H9 (cell line): Measurements from ENCODE around the gene CDK14. TPM values are rescaled to one million over a fixed set of nuclear protein-coding genes. Genes with fewer than 3 reads are reported as not detected.

Experiments
- DNase-seq: peaks from one replicate; pipeline ENCODE4 v3.0.0-alpha.2; 2017
- H2AFZ ChIP-seq: one replicate; pipeline ENCODE4 v1.6.1; 2013; ENCODE audit warnings: mild to moderate bottlenecking, low read length, control low read depth, moderate library complexity
- H2AK5ac ChIP-seq: 2 replicates; pipeline ENCODE4 v1.6.1; 2013; ENCODE audit warnings: low read length, control low read depth, mixed read lengths; ENCODE audit not compliant: insufficient read length
- H2BK120ac ChIP-seq: one replicate; pipeline ENCODE4 v1.6.1; 2013; ENCODE audit warnings: low read depth, mild to moderate bottlenecking, low read length, control low read depth, inconsistent platforms; ENCODE audit not compliant: poor library complexity, severe bottlenecking
- H2BK12ac ChIP-seq: 2 replicates; pipeline ENCODE4 v1.6.1; 2013; ENCODE audit warnings: low read length, control low read depth, mixed read lengths, low read depth; ENCODE audit not compliant: insufficient read length
- H2BK15ac ChIP-seq: 2 replicates; pipeline ENCODE4 v1.6.1; 2013; ENCODE audit warnings: low read depth, low read length, control low read depth
- H2BK20ac ChIP-seq: one replicate; pipeline ENCODE4 v1.6.1; 2013; ENCODE audit warnings: low read depth, mild to moderate bottlenecking, low read length, control low read depth, inconsistent platforms; ENCODE audit not compliant: poor library complexity, severe bottlenecking
- H2BK5ac ChIP-seq: 2 replicates; pipeline ENCODE4 v1.6.1; 2013; ENCODE audit warnings: low read length, control low read depth, mixed read lengths; ENCODE audit not compliant: insufficient read length
- H3K14ac ChIP-seq: 2 replicates; pipeline ENCODE4 v1.6.1; 2013; ENCODE audit warnings: low read length, control low read depth; ENCODE audit not compliant: insufficient read depth
- H3K18ac ChIP-seq: 2 replicates; pipeline ENCODE4 v1.6.1; 2013; ENCODE audit warnings: low read depth, mild to moderate bottlenecking, mixed read lengths, low read length, control low read depth; ENCODE audit not compliant: insufficient read length
- H3K23ac ChIP-seq: 2 replicates; pipeline ENCODE4 v1.6.1; 2013; ENCODE audit warnings: low read length, control low read depth, mixed read lengths, low read depth; ENCODE audit not compliant: insufficient read length
- H3K23me2 ChIP-seq: 2 replicates; pipeline ENCODE4 v1.6.1; 2013; ENCODE audit warnings: low read depth, mild to moderate bottlenecking, mixed read lengths, low read length, control low read depth; ENCODE audit not compliant: insufficient read length, poor library complexity, severe bottlenecking
- H3K27ac ChIP-seq: 2 replicates; pipeline ENCODE4 v1.5.1; 2013; ENCODE audit warnings: low read length, control low read depth, mixed read lengths, low read depth; ENCODE audit not compliant: insufficient read length
- H3K27me3 ChIP-seq: 2 replicates; pipeline ENCODE4 v1.6.1; 2013; ENCODE audit warnings: low read length, control low read depth, inconsistent platforms; ENCODE audit not compliant: insufficient read depth
- H3K4ac ChIP-seq: 2 replicates; pipeline ENCODE4 v1.6.1; 2013; ENCODE audit warnings: low read depth, mild to moderate bottlenecking, control low read depth, inconsistent platforms, low read length, moderate library complexity
- H3K4me1 ChIP-seq: 2 replicates; pipeline ENCODE4 v1.6.1; 2013; ENCODE audit warnings: low read length, control low read depth, inconsistent platforms; ENCODE audit not compliant: insufficient read depth
- H3K4me2 ChIP-seq: 2 replicates; pipeline ENCODE4 v1.6.1; 2013; ENCODE audit warnings: low read length, control low read depth, mixed read lengths; ENCODE audit not compliant: insufficient read length, insufficient read depth
- H3K56ac ChIP-seq: 2 replicates; pipeline ENCODE4 v1.6.1; 2013; ENCODE audit warnings: low read depth, mild to moderate bottlenecking, mixed read lengths, low read length, control low read depth; ENCODE audit not compliant: insufficient read length
- H3K79me1 ChIP-seq: 2 replicates; pipeline ENCODE4 v1.6.1; 2013; ENCODE audit warnings: low read depth, mild to moderate bottlenecking, moderate library complexity, low read length, control low read depth, inconsistent platforms; ENCODE audit not compliant: insufficient read depth, poor library complexity, severe bottlenecking
- H3K79me2 ChIP-seq: 2 replicates; pipeline ENCODE4 v1.6.1; 2013; ENCODE audit warnings: low read length, control low read depth, inconsistent platforms; ENCODE audit not compliant: insufficient read depth
- H3K9ac ChIP-seq: 2 replicates; pipeline ENCODE4 v1.6.1; 2013; ENCODE audit warnings: low read length, control low read depth, mixed read lengths; ENCODE audit not compliant: insufficient read length; ENCODE audit errors: extremely low read depth
- H3K9me3 ChIP-seq: one replicate; pipeline ENCODE4 v1.6.1; 2013; ENCODE audit warnings: low read depth, low read length, inconsistent platforms; ENCODE audit not compliant: control insufficient read depth
- H3T11ph ChIP-seq: one replicate; pipeline ENCODE4 v1.6.1; 2013; ENCODE audit warnings: mild to moderate bottlenecking, low read length, control low read depth, inconsistent platforms
- H4K20me1 ChIP-seq: one replicate; pipeline ENCODE4 v1.6.1; 2013; ENCODE audit not compliant: control insufficient read depth, insufficient read length, insufficient read depth
- H4K5ac ChIP-seq: 2 replicates; pipeline ENCODE4 v1.6.1; 2013; ENCODE audit warnings: low read depth, mild to moderate bottlenecking, mixed read lengths, low read length, control low read depth; ENCODE audit not compliant: insufficient read length
- H4K8ac ChIP-seq: replicated peaks from 2 replicates; pipeline ENCODE4 v1.6.1; 2013; ENCODE audit warnings: low read length, control low read depth, mixed read lengths, low read depth; ENCODE audit not compliant: insufficient read length
- H4K91ac ChIP-seq: 2 replicates; pipeline ENCODE4 v1.6.1; 2013; ENCODE audit warnings: low read depth, mild to moderate bottlenecking, moderate library complexity, mixed read lengths, low read length, control low read depth; ENCODE audit not compliant: insufficient read length
- H3K27ac Mint-ChIP-seq, 3 experiments: 2 replicates in 2 of 3; 3 replicates in 1 of 3; pipeline ENCODE4 v1.8.0; 2020 to 2021; ENCODE audit warnings: mixed read lengths in 3 of 3, mild to moderate bottlenecking in 1 of 3, moderate library complexity in 1 of 3
- H3K27me3 Mint-ChIP-seq: 2 replicates; pipeline ENCODE4 v1.8.0; 2021; ENCODE audit warnings: low read depth, mild to moderate bottlenecking, moderate library complexity, mixed read lengths
- H3K36me3 Mint-ChIP-seq, 3 experiments: 2 replicates in 2 of 3; 3 replicates in 1 of 3; pipeline ENCODE4 v1.8.0; 2020 to 2021; ENCODE audit warnings: low read depth in 3 of 3, mixed read lengths in 3 of 3; ENCODE audit not compliant: insufficient read depth in 1 of 3
- H3K4me1 Mint-ChIP-seq, 2 experiments: 2 replicates each; pipeline ENCODE4 v1.8.0; 2020; ENCODE audit warnings: mixed read lengths in 2 of 2
- H3K4me3 Mint-ChIP-seq, 2 experiments: 2 replicates in 1 of 2; 3 replicates in 1 of 2; pipeline ENCODE4 v1.8.0; 2020 to 2021; ENCODE audit warnings: mild to moderate bottlenecking in 2 of 2, mixed read lengths in 2 of 2, moderate library complexity in 1 of 2
- H3K9me3 Mint-ChIP-seq, 2 experiments: 2 replicates in 1 of 2; 3 replicates in 1 of 2; pipeline ENCODE4 v1.8.0; 2020; ENCODE audit warnings: mild to moderate bottlenecking in 2 of 2, mixed read lengths in 2 of 2, moderate library complexity in 1 of 2
- WGBS: extraction: QIAGEN DNeasy Blood & Tissue Kit; methylation state at CpG from one replicate; pipeline ENCODE4 v1.1.7; 2013; ENCODE audit warnings: missing lambda C conversion rate, low lambda C conversion rate, mixed read lengths; ENCODE audit not compliant: insufficient read length; ENCODE audit errors: extremely low coverage; 5-methylcytosine and 5-hydroxymethylcytosine counted together
- total RNA-seq: library from RNA; stranded (reverse); gene quantifications from 2 replicates; pipeline ENCODE4 v1.2.1, GENCODE V29; 2021
- TF ChIP-seq, protein P1 (sequence below): fragments of 200-600 bp; sonication (generic); conservative IDR thresholded peaks from 3 replicates; pipeline ENCODE4 v1.8.0; 2021; ENCODE audit warnings: antibody characterized with exemption, mild to moderate bottlenecking

Gene CDK14
- total RNA-seq, 1 experiment from 2014 or later, result 23.9 TPM

DNA sequence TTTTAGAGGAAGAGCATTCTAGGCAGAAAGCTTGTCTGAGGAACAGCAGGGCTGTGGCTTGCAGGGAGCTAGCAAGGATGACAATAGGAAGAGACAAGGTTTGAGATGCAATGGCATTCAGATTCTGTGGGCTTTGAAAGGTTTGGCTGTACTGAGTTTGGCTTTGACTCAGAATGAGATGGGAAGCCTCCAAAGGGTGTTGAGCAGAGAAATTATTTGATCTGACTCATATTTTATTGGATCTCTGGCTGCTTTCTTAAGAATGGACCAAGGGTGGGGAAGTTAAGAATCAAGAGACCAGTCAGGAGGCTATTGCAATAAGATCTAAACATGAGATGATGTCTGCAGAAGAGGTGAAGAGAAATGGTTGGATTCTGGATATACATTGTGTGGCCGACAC, 273.2 kb downstream of the CDK14 start:
- H4K91ac ChIP-seq, result no peak overlapping the region
- no peaks in the 10 kb centered on the region for H4K20me1 ChIP-seq
- DNase-seq, result no peak
- no peak overlapping the region for H4K5ac ChIP-seq
- no peaks in the 10 kb centered on the region for H3K79me1 ChIP-seq
- H3K36me3 Mint-ChIP-seq, result no peaks in the 10 kb centered on the region
- H3K79me2 ChIP-seq, result no peaks in the 10 kb centered on the region
- H2AFZ ChIP-seq, result no peak overlapping the region
- no peak overlapping the region for H3K23ac ChIP-seq
- no peaks in the 10 kb centered on the region for H3K9me3 ChIP-seq
- no peak overlapping the region for H3K4ac ChIP-seq
- no peak overlapping the region for H4K8ac ChIP-seq
- no peak overlapping the region for H2BK12ac ChIP-seq
- H3K56ac ChIP-seq, result no peak overlapping the region
- no peaks in the 10 kb centered on the region for H3K9me3 Mint-ChIP-seq
- H2AK5ac ChIP-seq, result no peak overlapping the region
- H3K27me3 Mint-ChIP-seq, result no peaks in the 10 kb centered on the region
- H3K27ac ChIP-seq, result no peak overlapping the region
- H3T11ph ChIP-seq, result no peak overlapping the region
- no peak overlapping the region for H3K4me2 ChIP-seq
- no peak overlapping the region for H3K9ac ChIP-seq
- H3K18ac ChIP-seq, result no peak overlapping the region
- H3K4me1 ChIP-seq, result no peaks in the 10 kb centered on the region
- peaks cover 5% of the 10 kb centered on the region in 2 experiments; a peak in 2 of 4 replicates for H3K4me1 Mint-ChIP-seq
- H3K4me3 Mint-ChIP-seq, result no peak overlapping the region
- TF ChIP-seq, protein P1, sequence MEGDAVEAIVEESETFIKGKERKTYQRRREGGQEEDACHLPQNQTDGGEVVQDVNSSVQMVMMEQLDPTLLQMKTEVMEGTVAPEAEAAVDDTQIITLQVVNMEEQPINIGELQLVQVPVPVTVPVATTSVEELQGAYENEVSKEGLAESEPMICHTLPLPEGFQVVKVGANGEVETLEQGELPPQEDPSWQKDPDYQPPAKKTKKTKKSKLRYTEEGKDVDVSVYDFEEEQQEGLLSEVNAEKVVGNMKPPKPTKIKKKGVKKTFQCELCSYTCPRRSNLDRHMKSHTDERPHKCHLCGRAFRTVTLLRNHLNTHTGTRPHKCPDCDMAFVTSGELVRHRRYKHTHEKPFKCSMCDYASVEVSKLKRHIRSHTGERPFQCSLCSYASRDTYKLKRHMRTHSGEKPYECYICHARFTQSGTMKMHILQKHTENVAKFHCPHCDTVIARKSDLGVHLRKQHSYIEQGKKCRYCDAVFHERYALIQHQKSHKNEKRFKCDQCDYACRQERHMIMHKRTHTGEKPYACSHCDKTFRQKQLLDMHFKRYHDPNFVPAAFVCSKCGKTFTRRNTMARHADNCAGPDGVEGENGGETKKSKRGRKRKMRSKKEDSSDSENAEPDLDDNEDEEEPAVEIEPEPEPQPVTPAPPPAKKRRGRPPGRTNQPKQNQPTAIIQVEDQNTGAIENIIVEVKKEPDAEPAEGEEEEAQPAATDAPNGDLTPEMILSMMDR, result no peak
- no peak overlapping the region for H2BK20ac ChIP-seq
- H3K27me3 ChIP-seq, result no peaks in the 10 kb centered on the region
- no peak overlapping the region for H3K14ac ChIP-seq
- H2BK15ac ChIP-seq, result no peak overlapping the region
- no CpG with 5 or more reads among the region's 1 CpG for WGBS
- H2BK120ac ChIP-seq, result no peak overlapping the region
- H3K27ac Mint-ChIP-seq, result no peak overlapping the region; a peak in 1 of 7 replicates
- H3K23me2 ChIP-seq, result no peaks in the 10 kb centered on the region
- no peak overlapping the region for H2BK5ac ChIP-seq
